ENCODE results near the gene KMT2E.
"Not testable (repeated sequence)": the region's sequence is repeated elsewhere in the genome, so short reads cannot be mapped to it uniquely, and the experiment has no call there.

Gene KMT2E

GRCh38 chr7:105022458-105022857 lies 8.5 kb downstream of the KMT2E start:
- in situ Hi-C loops (cut with MboI; ENCODE audit: low sequenced_read_pairs, unreplicated experiment), result no loop called here
- no peak for TF ChIP-seq CTCF (IDR thresholded peaks at IDR 0.05; ENCODE audit: borderline replicate concordance, control extremely low read depth, extremely low read depth, insufficient read depth, missing control alignments)
- no peak for DNase-seq (ENCODE audit: low spot score)

GRCh38 chr7:105024734-105025133 lies 10.7 kb downstream of the KMT2E start:
- no peak for DNase-seq (ENCODE audit: low spot score)
- in situ Hi-C loops (cut with MboI; ENCODE audit: low sequenced_read_pairs, unreplicated experiment), result no loop called here

DNA sequence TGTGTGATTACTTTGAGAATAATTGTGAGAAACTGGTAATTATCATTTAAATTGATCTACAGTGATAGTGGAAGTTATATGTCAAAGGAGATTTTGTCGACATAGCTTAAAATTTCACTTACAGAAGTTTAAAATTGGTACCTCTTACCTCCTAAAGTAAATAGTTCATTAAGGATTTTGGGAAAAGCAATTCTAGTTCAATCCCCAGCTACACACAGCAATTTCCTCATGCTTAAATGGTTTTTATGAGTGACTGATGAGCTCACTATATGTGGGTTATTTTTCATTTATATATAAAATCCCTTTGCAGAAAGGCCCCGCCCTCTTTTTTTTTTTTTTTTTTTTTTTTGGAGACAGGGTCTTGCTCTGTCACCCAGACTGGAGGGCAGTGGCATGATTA lies 12.7 kb downstream of the KMT2E start:
- no peak for TF ChIP-seq CTCF (IDR thresholded peaks at IDR 0.05; ENCODE audit: borderline replicate concordance, control extremely low read depth, extremely low read depth, insufficient read depth, missing control alignments)
- in situ Hi-C loops (cut with MboI; ENCODE audit: low sequenced_read_pairs, unreplicated experiment), result no loop called here
- no peak for DNase-seq (ENCODE audit: low spot score)

More at GRCh38 chr7:105024734-105025133, 10.7 kb downstream of the KMT2E start:
- no peak for TF ChIP-seq CTCF (IDR thresholded peaks at IDR 0.05; ENCODE audit: borderline replicate concordance, control extremely low read depth, extremely low read depth, insufficient read depth, missing control alignments)

- no peak for TF ChIP-seq CTCF (IDR thresholded peaks at IDR 0.05; ENCODE audit: borderline replicate concordance, control extremely low read depth, extremely low read depth, insufficient read depth, missing control alignments)
- in situ Hi-C loops (cut with MboI; ENCODE audit: low sequenced_read_pairs, unreplicated experiment), result no loop called here
- no peak for DNase-seq (ENCODE audit: low spot score)
These were observed 13.3 kb downstream of the KMT2E start for GRCh38 chr7:105027176-105027853.

- TF ChIP-seq CTCF (IDR thresholded peaks at IDR 0.05; ENCODE audit: borderline replicate concordance, control extremely low read depth, extremely low read depth, insufficient read depth, missing control alignments), result no peak
- in situ Hi-C loops (cut with MboI; ENCODE audit: low sequenced_read_pairs, unreplicated experiment), result no loop called here
- DNase-seq (ENCODE audit: low spot score), result no peak
These were observed 14.0 kb downstream of the KMT2E start for GRCh38 chr7:105028004-105028403.

GRCh38 chr7:105028941-105029340 lies 14.9 kb downstream of the KMT2E start:
- in situ Hi-C loops (cut with MboI; ENCODE audit: low sequenced_read_pairs, unreplicated experiment); DNase-seq (ENCODE audit: low spot score): not testable (repeated sequence)

DNA sequence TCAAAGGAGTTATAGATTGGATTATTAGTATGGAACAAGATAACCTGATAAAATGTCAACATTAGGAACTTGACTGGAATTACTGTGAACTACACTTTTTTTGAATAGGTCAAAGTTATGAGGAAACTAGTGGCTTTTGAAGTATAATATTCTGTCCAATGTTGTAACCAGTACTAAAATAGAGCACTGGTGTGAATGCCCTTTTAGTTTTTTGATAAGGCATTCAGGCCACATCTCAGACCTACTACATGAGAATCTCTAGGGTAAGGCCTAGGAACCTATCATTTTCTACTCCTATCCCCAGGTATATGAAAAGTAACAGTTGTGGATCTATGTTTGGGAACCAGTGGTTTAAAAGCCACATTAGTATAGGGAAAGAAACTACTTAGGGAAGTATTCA lies 16.4 kb downstream of the KMT2E start:
- in situ Hi-C loops (cut with MboI; ENCODE audit: low sequenced_read_pairs, unreplicated experiment), result no loop called here
- DNase-seq (ENCODE audit: low spot score), result no peak
- TF ChIP-seq CTCF (IDR thresholded peaks at IDR 0.05; ENCODE audit: borderline replicate concordance, control extremely low read depth, extremely low read depth, insufficient read depth, missing control alignments), result no peak

All from GM13976 (cell line).